Activated CD4-positive, alpha-beta T cell treated with anti-CD3 and anti-CD28 coated beads, Interleukin-2, amount 10 ng/mL, durations not matched to agents 24 days and 14 days (primary cell): Measurements from ENCODE around the gene SH3D19. TPM values are rescaled to one million over a fixed set of nuclear protein-coding genes. Genes with fewer than 3 reads are reported as not detected.
"Not testable (repeated sequence)": the region's sequence is repeated elsewhere in the genome, so short reads cannot be mapped to it uniquely, and the experiment has no call there.

Source experiments
- DNase-seq: peaks from one replicate; pipeline ENCODE4 v3.0.0; 2022
- H3K27ac Mint-ChIP-seq: one replicate; pipeline ENCODE4 v1.8.0; 2022; ENCODE audit warnings: mild to moderate bottlenecking, mixed read lengths
- H3K27me3 Mint-ChIP-seq: one replicate; pipeline ENCODE4 v1.8.0; 2022; ENCODE audit warnings: mixed read lengths
- H3K36me3 Mint-ChIP-seq: one replicate; pipeline ENCODE4 v1.8.0; 2022; ENCODE audit warnings: low read depth, mild to moderate bottlenecking, mixed read lengths
- H3K4me1 Mint-ChIP-seq: one replicate; pipeline ENCODE4 v1.8.0; 2021; ENCODE audit warnings: mixed read lengths
- H3K4me3 Mint-ChIP-seq: one replicate; pipeline ENCODE4 v1.8.0; 2022; ENCODE audit warnings: mild to moderate bottlenecking, moderate library complexity, mixed read lengths
- H3K9me3 Mint-ChIP-seq: one replicate; pipeline ENCODE4 v1.8.0; 2021; ENCODE audit warnings: mixed read lengths
- intact Hi-C: fragments of 100-400 bp; cut with micrococcal nuclease; formaldehyde crosslinking; loops from one replicate; pipeline ENCODE4 v1.15.1; 2023
- total RNA-seq: library from RNA; stranded (reverse); gene quantifications from 2 replicates; pipeline ENCODE4 v1.2.3, GENCODE V29; 2022

The SH3D19 gene
- total RNA-seq, 1 donor from 2014 or later = not detected

DNA sequence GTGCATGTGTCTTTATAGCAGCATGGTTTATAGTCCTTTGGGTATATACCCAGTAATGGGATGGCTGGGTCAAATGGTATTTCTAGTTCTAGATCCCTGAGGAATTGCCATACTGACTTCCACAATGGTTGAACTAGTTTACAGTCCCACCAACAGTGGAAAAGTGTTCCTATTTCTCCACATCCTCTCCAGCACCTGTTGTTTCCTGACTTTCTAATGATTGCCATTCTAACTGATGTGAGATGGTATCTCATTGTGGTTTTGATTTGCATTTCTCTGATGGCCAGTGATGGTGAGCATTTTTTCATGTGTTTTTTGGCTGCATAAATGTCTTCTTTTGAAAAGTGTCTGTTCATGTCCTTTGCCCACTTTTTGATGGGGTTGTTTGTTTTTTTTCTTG, 56.5 kb downstream of the SH3D19 start:
- intact Hi-C loops, H3K4me3 Mint-ChIP-seq, H3K27me3 Mint-ChIP-seq, DNase-seq, H3K27ac Mint-ChIP-seq, H3K4me1 Mint-ChIP-seq, H3K36me3 Mint-ChIP-seq, H3K9me3 Mint-ChIP-seq: not testable (repeated sequence)

DNA sequence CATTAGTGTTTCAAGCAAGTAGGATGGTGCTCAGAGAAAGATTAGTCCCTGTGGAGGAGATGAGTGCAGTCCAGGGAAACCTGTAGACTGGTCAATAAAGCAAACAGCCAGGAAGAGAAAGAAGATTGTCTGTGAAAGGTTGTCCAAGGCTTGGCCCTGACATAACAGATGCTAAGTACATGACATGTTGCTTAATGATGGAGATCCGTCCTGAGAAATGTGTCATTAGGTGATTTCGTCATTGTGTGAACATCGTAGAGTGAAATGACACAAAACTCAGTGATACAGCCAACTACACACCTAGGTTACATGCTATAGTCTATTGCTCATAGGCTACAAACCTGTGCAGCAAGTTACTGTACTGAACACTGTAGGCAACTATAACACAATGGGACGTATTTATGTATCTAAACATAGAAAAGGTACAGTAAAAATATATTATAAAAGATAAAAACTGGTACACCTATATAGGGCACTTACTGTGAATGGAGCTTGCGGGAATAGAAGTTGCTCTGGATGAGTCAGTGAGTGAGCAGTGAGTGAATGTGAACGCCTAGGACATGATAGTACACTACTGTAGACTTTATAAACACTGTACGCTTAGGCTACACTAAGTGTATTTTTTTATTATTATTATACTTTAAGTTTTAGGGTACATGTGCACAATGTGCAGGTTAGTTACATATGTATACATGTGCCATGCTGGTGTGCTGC, 57.4 kb downstream of the SH3D19 start:
- Mint-ChIP-seq H3K4me3 (no peak overlapping the region), H3K4me1 (no peaks in the 10 kb centered on the region), H3K9me3 (no peaks in the 10 kb centered on the region), H3K27me3 (peaks cover 6% of the 10 kb centered on the region), H3K36me3 (no peaks in the 10 kb centered on the region), H3K27ac (no peak overlapping the region)
- DNase-seq = no peak
- intact Hi-C loops = no loop called here

- intact Hi-C loops = no loop called here
- H3K9me3 Mint-ChIP-seq = no peaks in the 10 kb centered on the region
- DNase-seq = no peak
- H3K4me3 Mint-ChIP-seq = no peak overlapping the region
- no peaks in the 10 kb centered on the region for H3K36me3 Mint-ChIP-seq
- no peaks in the 10 kb centered on the region for H3K4me1 Mint-ChIP-seq
- H3K27ac Mint-ChIP-seq = no peak overlapping the region
- H3K27me3 Mint-ChIP-seq = peaks cover 6% of the 10 kb centered on the region
Observed at GRCh38 chr4:151267104-151267503, 58.3 kb downstream of the SH3D19 start.

GRCh38 chr4:151266497-151266896, 58.9 kb downstream of the SH3D19 start:
- Mint-ChIP-seq H3K4me1 (no peaks in the 10 kb centered on the region), H3K27ac (no peak overlapping the region), H3K36me3 (no peaks in the 10 kb centered on the region), H3K4me3 (no peak overlapping the region), H3K9me3 (no peaks in the 10 kb centered on the region), H3K27me3 (peaks cover 6% of the 10 kb centered on the region)
- intact Hi-C loops = no loop called here
- DNase-seq = no peak

DNA sequence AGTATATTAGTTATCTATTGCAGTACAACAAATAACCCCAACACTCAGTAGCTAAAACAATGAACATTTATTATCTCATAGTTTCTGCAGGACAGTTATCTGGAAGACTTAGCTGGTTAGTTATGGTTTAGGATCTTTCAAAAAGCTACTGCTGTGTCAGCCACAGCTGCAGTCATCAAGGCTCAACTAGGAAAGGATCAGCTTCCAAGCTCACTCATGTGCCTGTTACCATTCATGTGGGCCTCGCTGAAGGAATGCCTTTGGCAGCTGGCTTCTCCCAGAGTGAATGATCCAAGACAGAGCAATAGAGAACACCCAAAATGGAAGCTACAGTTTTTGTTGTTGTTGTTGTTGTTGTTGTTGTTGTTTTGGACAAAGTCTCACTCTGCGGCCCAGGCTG, 62.0 kb downstream of the SH3D19 start:
- peaks cover 6% of the 10 kb centered on the region for H3K27me3 Mint-ChIP-seq
- intact Hi-C loops = no loop called here
- H3K4me3 Mint-ChIP-seq = no peak overlapping the region
- no peaks in the 10 kb centered on the region for H3K4me1 Mint-ChIP-seq
- H3K36me3 Mint-ChIP-seq = no peaks in the 10 kb centered on the region
- DNase-seq = no peak
- H3K27ac Mint-ChIP-seq = no peak overlapping the region
- H3K9me3 Mint-ChIP-seq = no peaks in the 10 kb centered on the region

GRCh38 chr4:151260526-151260925, 64.9 kb downstream of the SH3D19 start:
- Mint-ChIP-seq H3K9me3 (no peaks in the 10 kb centered on the region), H3K27ac (no peak overlapping the region), H3K36me3 (no peaks in the 10 kb centered on the region), H3K4me1 (no peaks in the 10 kb centered on the region), H3K4me3 (no peak overlapping the region), H3K27me3 (no peaks in the 10 kb centered on the region)
- intact Hi-C loops = no loop called here
- DNase-seq = no peak

GRCh38 chr4:151259752-151260151, 65.7 kb downstream of the SH3D19 start:
- no peak overlapping the region for H3K27ac Mint-ChIP-seq
- H3K36me3 Mint-ChIP-seq = no peaks in the 10 kb centered on the region
- no peak for DNase-seq
- no peak overlapping the region for H3K4me3 Mint-ChIP-seq
- H3K4me1 Mint-ChIP-seq = no peaks in the 10 kb centered on the region
- H3K9me3 Mint-ChIP-seq = no peaks in the 10 kb centered on the region
- H3K27me3 Mint-ChIP-seq = no peaks in the 10 kb centered on the region
- intact Hi-C loops = no loop called here

DNA sequence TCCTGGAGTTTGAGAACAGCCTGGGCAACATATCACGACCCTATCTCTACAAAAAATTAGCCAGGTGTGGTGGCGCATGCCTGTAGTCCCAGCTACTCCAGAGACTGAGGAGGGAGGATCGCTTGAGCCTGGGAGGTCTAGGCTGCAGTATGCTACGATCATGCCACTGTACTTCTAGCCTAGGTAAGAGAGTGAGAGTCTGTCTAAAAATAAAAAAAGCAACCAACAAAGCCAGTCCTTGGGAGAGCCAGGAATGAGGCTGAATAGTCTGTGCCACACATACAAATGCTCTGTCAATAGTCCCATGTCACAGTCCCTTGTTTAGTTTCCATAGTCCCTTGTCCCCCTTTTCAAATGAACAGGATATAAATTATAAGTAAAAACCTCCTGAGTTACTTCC, 67.7 kb downstream of the SH3D19 start:
- Mint-ChIP-seq H3K36me3 (no peaks in the 10 kb centered on the region), H3K9me3 (no peaks in the 10 kb centered on the region), H3K4me3 (no peak overlapping the region), H3K4me1 (no peaks in the 10 kb centered on the region), H3K27me3 (no peaks in the 10 kb centered on the region), H3K27ac (no peak overlapping the region)
- no peak for DNase-seq
- intact Hi-C loops = no loop called here

DNA sequence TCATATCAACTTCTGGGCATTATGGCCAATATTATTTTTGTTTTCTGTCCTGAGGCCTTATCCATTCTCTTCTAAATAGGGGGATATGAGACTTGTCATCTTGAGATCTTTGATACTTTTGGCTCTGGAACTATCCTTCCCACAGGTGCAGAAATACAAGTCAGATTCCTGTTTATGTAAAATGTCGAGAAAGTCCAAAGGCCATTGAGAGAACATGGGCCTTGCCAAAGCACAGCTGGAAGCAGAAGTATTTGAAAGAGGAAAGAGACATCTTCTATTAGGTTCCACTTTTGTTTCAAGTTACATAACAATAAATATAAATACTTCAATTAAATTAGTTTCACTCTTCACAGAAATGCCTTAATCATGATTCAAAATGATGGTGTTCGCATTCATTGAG, 69.3 kb downstream of the SH3D19 start:
- no peak for DNase-seq
- Mint-ChIP-seq H3K27ac (no peak overlapping the region), H3K27me3 (no peaks in the 10 kb centered on the region)

DNA sequence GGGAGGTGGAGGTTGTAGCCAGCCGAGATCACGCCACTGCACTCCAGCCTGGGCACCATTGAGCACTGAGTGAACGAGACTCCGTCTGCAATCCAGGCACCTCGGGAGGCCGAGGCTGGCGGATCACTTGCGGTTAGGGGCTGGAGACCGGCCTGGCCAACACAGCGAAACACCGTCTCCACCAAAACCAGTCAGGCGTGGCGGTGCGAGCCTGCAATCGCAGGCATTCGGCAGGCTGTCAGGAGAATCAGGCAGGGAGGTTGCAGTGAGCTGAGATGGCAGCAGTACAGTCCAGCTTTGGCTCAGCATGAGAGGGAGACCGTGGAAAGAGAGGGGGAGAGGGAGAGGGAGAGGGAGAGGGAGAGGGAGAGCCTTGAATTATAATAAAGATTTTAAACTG, 69.7 kb downstream of the SH3D19 start:
- not testable (repeated sequence) for H3K36me3 Mint-ChIP-seq, H3K4me3 Mint-ChIP-seq

More for the DNA sequence above, 69.3 kb downstream of the SH3D19 start:
- no peak overlapping the region for H3K4me3 Mint-ChIP-seq
- intact Hi-C loops = no loop called here
- no peaks in the 10 kb centered on the region for H3K9me3 Mint-ChIP-seq
- H3K36me3 Mint-ChIP-seq = no peaks in the 10 kb centered on the region
- H3K4me1 Mint-ChIP-seq = no peaks in the 10 kb centered on the region

GRCh38 chr4:151255226-151255625, 70.2 kb downstream of the SH3D19 start:
- H3K4me1 Mint-ChIP-seq, H3K27ac Mint-ChIP-seq, intact Hi-C loops: not testable (repeated sequence)

More for the DNA sequence above, 69.7 kb downstream of the SH3D19 start:
- H3K4me1 Mint-ChIP-seq, H3K9me3 Mint-ChIP-seq, intact Hi-C loops, H3K27me3 Mint-ChIP-seq, DNase-seq, H3K27ac Mint-ChIP-seq: not testable (repeated sequence)

DNA sequence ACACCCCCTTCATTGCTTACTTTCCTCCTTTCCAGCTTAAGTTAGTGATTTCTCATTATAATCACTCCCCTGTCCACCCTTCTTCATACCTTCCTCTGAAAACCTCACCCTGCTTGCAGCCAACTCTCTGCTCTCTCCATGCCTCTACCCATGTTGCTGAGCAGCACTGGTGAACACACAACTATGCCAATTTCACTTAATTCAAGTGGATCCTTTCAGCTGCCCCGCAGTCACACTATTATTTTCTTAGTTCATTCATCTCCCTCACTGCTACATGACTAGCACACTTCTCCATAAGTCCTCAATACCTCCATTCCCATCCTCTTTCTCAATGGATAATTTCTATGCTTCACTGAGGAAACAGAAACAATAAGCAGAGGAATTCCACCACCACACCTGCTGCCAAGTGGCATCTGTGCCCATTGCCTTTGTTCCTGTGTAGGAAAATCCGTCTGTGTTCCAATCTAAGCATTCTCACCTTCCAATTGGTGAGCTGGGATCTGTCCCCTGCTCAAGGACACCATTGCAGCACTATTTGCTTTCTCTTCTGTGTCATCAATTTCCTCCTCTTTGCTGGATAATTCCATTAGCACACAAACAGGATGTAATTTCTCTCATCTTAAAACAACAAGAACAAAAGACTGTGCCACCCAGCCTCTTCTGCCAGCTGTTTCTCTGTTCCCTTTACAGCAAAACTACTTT, 73.7 kb downstream of the SH3D19 start:
- no peaks in the 10 kb centered on the region for H3K9me3 Mint-ChIP-seq
- H3K4me3 Mint-ChIP-seq = no peak overlapping the region
- no peaks in the 10 kb centered on the region for H3K4me1 Mint-ChIP-seq
- DNase-seq = no peak
- no peaks in the 10 kb centered on the region for H3K36me3 Mint-ChIP-seq
- H3K27ac Mint-ChIP-seq = no peak overlapping the region
- intact Hi-C loops = no loop called here
- H3K27me3 Mint-ChIP-seq = peaks cover 2% of the 10 kb centered on the region

More at GRCh38 chr4:151255226-151255625, 70.2 kb downstream of the SH3D19 start:
- H3K27me3 Mint-ChIP-seq, H3K36me3 Mint-ChIP-seq, DNase-seq, H3K4me3 Mint-ChIP-seq, H3K9me3 Mint-ChIP-seq: not testable (repeated sequence)

DNA sequence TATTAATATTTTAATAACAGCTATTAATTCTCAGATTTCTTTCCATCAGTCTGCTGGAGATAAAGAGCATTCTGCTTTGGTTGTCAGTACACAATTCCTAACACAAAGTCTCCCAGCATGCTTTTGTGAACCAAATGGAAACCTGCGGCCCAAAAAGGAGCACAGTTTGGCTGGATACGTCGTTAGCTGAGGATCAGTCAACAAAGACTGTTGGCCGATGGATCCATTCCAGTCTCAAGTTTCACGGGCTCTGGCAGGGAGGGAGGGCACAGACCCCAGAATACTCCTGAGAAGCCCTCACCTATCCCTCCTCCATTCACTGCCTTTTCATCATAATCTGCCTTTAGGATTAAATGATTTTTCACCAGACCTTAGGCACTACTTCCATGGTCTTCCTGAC, 74.7 kb downstream of the SH3D19 start:
- no peaks in the 10 kb centered on the region for H3K4me1 Mint-ChIP-seq
- H3K4me3 Mint-ChIP-seq = no peak overlapping the region
- H3K27me3 Mint-ChIP-seq = peaks cover 2% of the 10 kb centered on the region
- no peaks in the 10 kb centered on the region for H3K36me3 Mint-ChIP-seq
- intact Hi-C loops = no loop called here
- H3K9me3 Mint-ChIP-seq = no peaks in the 10 kb centered on the region
- DNase-seq = no peak
- H3K27ac Mint-ChIP-seq = no peak overlapping the region

DNA sequence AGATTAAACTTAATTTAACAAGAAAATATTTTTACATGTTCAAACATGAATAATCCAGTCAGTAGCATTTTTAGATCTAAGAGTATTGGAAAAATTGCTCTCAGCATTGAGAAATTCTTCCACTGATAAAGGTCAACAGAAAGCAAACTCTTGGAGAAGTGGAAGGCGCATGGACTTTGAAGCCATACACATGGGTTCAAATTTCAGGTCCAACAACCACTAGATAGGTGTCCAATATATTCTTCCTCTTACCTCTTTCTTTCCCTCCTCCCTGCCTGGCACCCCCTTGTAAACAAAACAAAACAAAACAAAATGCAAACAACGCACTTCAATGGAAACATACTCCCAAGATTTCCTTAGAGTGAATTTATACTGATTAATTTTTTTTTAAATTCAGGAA, 76.9 kb downstream of the SH3D19 start:
- intact Hi-C loops = no loop called here
- no peaks in the 10 kb centered on the region for H3K9me3 Mint-ChIP-seq
- no peak overlapping the region for H3K27ac Mint-ChIP-seq
- H3K27me3 Mint-ChIP-seq = peaks cover 2% of the 10 kb centered on the region
- no peak overlapping the region for H3K4me3 Mint-ChIP-seq
- no peak for DNase-seq
- H3K36me3 Mint-ChIP-seq = no peaks in the 10 kb centered on the region
- no peaks in the 10 kb centered on the region for H3K4me1 Mint-ChIP-seq

- Mint-ChIP-seq H3K4me1 (no peaks in the 10 kb centered on the region), H3K27ac (no peak overlapping the region), H3K4me3 (no peak overlapping the region), H3K9me3 (no peaks in the 10 kb centered on the region), H3K27me3 (peaks cover 2% of the 10 kb centered on the region), H3K36me3 (no peaks in the 10 kb centered on the region)
- DNase-seq = no peak
- intact Hi-C loops = no loop called here
Observed at GRCh38 chr4:151247395-151247794, 78.0 kb downstream of the SH3D19 start.
